ENCODE data around the gene YTHDF1.
"Not testable (repeated sequence)": the region's sequence is repeated elsewhere in the genome, so short reads cannot be mapped to it uniquely, and the experiment has no call there.

YTHDF1 gene

GRCh38 chr20:63171991-63172390 is 43.9 kb downstream of the YTHDF1 start:
- DNase-seq (ENCODE audit: low read depth in 2 of 2): no peak

- DNase-seq (ENCODE audit: low read depth in 2 of 2): no peak
Measured at GRCh38 chr20:63169681-63170080, 46.2 kb downstream of the YTHDF1 start.

- DNase-seq (ENCODE audit: low read depth in 2 of 2): no peak
Measured at GRCh38 chr20:63168861-63169260, 47.1 kb downstream of the YTHDF1 start.

DNA sequence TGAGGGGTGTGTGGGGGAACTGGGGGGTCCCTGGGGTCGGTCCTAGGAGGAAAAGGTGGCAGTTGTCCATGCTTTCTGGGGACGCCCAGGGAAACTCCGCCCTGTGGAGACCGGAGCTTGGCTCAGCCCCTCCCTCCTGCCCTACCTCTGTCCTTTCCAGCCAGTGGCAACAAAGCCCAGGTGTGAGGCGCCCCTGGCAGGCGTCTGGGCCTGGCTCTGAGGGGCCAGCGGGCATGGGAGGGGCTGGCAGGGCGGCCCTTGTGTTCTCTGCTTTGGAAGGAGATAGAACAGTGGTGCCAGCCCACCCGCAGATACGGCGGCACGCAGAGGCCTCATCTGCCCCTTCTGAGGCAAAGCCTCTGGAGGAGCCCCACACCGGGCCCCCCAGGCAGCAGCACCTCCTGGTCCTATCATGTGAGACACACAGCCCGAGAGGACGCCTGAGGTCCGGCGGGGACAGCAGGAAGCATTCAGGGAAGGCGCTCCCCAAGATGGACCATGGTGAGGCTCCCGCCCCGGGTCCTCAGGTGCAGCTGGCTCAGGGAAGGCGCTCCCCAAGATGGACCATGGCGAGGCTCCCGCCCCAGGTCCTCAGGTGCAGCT is 47.9 kb downstream of the YTHDF1 start:
- DNase-seq (ENCODE audit: low read depth in 2 of 2): no peak

DNA sequence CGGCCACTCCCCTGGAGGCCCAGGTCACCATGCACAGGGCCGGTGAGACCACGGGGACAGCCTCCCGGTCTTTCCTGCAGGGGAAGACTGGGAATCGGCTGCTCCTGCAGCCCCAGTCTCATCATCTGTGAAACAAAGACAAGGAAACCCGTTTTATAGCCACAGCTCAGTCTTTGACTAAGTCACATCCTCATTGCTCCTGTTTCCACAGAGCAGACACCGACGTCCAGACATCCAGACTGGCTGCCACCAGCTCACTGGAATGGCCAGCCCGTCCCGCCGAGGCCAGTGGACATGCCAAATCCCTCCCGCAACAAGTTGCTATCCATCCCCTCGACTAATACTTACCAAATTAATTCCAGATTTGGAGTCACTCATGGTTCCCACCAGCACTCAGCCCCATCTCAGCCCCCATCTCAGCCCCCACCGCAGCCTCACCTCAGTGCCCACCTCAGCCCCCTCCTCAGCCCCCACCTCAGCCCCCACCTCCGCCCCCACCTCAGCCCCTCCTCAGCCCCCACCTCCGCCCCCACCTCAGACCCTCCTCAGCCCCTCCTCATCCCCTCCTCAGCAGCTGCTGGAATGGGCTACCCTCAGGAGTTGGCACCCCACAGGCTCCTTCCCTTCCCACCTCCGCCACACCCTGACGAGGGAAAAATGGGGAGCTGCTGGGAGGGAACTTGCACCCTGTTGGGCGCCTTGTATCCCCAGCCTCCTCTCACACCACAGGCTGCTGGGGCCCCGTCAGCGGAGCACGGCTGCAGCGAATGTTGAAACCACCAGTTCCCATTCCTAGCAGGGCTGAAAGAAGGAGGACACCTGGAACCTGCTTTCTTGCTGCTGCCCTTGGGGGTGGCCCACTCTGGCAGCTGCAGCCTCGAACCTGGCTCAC is 48.7 kb downstream of the YTHDF1 start:
- no peak for DNase-seq (ENCODE audit: low read depth in 2 of 2)

DNA sequence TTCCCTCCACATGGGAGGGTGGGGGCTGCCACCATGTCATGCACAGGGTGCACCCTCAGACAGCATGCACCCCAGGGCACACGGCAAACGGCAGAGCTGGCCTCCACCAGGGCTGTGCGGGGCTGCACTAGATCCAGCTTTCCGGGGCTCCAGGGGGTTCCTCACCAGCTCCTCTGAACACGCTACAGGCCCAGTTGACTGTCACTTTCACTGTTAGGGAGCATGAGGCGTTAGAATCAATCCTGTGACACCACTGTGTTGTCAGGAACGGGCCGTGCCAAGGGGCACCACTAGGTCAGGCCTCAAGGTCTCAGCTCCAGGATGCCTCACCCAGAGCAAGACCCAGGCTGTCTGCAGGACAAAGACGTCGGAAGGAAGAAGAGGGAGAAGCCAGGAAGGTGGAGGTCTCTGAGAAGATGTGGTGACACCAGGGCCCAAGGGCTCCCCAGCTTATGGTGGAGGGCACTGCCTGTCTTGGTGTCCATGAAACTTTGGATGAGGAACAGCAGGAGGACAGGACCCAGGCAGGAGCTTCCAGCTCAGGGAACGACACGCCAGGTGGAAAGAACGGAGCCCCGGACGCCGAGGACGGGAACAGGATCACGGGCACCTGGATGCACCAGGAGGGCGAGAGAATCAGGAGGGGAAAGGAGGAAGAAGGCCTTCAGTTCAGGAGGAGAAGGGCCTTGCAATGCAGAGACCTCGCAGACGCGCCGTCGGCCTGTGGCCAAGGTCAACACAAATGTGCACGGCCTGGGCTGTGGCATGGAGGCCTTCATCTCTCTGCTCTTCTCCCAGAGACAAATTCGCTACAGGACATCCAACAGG is 49.5 kb downstream of the YTHDF1 start:
- DNase-seq (ENCODE audit: low read depth in 2 of 2): no peak

- no peak for DNase-seq (ENCODE audit: low read depth in 2 of 2)
Measured at GRCh38 chr20:63165356-63166192, 50.4 kb downstream of the YTHDF1 start.

DNA sequence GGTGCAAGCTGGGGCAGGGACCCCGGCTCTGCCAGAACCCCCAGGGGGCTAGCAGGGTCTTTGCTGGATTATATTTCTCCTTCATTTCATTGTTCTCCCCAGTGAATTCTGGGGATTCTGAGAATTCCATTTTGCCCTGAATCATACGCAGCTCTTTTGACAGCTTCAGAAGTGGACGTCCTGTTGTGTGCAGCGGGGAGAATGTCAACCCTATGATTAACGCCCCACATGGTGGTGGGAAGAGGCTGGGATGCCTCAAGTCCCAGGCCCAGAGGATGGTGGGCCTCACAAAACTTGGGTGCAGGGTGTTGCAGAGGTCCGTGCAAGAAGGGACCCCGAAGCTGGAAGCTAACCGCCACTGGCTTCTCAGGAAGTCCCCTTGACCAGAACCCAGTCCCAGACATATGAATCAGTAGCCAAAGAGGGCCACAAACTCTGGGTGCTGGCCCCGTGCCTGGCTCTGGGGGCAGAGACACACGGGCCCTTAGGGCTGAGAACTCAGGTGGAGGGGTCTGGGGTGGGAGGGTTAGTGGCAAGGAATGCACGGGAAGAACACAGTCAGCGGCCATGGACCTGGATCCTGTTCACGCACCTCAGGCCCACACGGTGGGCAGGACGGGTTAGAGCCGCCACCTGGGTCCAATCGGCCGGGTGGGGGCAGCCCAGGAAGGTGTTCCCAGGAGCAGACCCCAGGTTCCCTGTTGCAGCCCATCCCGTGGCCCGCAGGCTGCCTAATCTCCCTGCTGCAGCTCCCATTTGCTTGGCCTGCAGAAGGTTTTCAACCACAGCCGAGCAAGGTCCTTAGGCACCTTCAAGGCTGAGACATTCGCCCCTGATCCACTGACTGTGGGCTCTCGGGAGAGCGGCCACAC is 51.2 kb downstream of the YTHDF1 start:
- DNase-seq (ENCODE audit: low read depth in 2 of 2): no peak

GRCh38 chr20:63163596-63164483 is 52.1 kb downstream of the YTHDF1 start:
- no peak for DNase-seq (ENCODE audit: low read depth in 2 of 2)

- no peak for DNase-seq (ENCODE audit: low read depth in 2 of 2)
Measured at GRCh38 chr20:63163171-63163570, 52.8 kb downstream of the YTHDF1 start.

DNA sequence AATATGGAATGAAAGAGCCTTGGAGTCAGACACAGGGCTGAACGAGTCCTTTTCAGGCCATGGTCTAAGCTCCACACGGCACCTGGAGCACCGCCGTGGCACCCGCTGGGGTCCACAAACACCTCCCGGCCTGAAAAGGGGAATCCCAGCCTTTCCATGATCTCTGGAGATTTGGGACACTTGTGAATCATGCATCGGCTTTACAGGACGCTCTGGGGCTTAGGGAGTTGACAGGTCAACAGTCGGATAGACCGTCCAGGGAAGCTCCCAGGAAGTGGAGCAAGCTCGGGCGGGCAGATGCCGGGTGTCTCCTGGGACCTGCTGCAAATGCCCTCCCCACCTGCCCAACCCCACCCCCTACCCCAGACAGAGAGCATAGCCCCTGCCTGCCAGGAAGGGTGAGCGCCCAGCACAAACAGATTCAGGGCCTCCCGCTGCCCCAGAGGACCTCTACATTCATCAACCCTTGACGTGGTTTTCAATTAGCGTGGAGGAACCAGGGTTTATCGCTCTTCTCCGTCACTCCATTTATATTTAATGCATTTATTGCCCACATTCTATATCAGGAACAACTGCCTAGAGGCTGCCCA is 53.6 kb downstream of the YTHDF1 start:
- no peak for DNase-seq (ENCODE audit: low read depth in 2 of 2)

DNA sequence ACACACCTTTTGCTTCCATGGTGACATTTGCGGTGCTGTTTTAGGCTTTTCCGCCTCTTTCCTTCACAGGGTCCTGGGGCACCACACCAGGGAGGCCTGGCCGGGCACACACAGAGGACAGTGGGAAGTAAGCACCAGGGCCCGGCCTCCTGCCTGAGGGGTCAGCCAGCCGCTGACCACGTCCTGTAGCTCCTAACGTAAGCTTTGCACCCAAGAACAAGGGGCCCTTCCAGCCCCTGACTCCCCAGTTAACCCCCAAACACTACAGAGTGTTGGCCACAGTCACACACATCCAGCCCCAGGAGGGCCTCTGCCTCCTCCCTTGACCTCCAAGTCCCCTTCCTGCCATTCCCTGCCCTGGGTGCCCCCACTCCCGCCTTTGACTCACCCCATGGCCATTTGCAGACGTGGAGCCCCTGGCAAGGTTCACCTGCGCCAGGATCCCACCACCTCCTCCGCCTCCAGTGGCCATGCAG is 54.7 kb downstream of the YTHDF1 start:
- no peak for DNase-seq (ENCODE audit: low read depth in 2 of 2)

DNA sequence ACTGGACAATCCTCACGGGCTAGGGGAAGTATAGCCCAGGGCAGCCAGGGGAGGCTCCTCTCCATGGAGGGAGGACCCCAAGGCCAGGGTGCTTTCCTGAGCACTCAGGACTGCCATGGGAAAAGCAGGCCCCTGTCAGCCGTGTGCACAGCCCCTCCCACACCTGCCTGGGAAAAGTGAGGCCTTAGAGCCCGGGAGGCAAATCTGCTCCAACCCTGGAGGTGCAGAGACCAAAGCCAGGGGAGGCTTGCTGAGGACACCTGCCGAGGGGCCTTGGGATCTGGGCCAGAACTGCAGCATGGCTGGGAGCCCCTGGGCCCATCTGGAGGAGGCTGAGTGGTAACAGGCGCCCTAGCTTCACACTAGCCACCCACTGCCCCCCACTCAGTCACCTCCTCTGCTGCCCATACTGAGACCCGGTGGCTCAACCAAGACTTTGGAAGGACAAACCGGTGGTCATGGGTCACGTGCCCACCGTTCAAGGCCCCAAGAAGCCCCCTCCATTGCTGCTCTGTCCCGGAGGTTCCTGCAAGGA is 55.2 kb downstream of the YTHDF1 start:
- no peak for DNase-seq (ENCODE audit: low read depth in 2 of 2)

DNA sequence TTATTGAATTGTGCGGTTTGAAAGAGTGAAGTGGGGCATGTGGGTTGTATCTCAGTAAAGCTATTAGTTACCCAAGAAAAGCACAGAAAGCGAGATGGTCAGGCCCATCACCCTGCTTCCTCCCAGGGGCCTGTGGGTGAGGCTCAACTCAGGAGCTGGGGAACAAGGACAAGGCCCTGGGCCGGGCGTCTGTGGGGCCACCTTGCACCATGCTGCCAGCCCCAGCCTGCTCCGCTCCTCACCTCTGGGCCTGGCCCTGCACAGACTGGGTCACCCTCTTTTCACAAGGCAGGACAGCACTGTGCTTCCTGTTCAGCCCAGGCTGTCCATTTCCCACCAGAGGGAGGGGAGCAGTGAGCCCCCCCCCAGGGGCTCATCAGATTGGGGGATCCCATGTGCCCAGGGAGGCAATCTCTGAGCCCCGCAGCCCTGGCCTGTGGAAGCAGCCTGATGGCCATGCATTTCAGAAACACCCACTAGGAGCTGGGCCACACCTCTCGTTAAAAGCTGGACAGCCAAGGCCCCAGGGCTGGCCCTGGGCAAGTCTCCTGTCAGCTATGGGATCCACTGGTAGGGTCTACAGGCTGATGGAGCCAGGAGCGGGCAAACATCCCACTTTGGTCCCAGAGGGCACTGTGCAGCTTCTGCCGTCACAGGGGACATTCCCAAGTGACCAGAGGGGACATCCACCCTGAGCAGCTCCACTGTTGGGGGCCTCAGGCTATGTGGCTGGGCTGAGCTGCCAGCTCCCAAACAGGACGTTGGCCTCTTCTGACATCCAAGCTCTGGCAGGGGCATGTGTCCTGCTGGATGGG is 55.9 kb downstream of the YTHDF1 start:
- DNase-seq (ENCODE audit: low read depth in 2 of 2): no peak

DNA sequence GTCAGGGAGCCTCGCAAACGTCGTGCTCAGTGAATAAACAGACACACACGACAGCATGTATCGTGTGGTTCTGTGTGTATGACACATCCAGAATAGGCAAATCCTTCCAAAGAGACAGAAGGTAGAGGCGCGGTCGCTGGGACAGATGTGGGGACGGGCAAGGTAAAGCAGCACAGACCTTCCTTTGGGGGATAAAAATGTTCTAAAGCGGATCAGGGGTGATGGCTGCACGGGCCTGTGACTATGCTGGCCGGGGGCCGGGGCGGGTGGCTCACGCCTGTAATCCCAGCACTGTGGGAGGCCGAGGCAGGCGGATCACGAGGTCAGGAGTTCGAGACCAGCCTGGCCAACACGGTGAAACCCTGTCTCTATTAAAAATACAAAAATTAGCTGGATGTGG is 56.7 kb downstream of the YTHDF1 start:
- not testable (repeated sequence) for DNase-seq (ENCODE audit: low read depth in 2 of 2)

DNA sequence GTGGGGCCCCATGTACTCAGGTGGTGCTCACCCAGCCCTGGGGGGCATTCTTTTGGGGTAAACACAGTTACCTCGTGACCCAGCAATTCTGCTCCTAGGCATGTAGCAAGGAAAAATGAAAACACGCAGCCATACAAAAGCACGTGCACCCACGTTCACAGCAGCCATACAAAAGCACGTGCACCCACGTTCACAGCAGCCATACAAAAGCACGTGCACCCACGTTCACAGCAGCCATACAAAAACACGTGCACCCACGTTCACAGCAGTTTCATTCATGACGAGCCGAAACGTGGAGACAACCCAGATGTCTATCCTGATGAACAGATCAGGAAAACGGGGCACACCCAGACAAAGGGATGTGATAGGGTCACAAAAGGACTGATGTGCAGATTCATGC is 57.1 kb downstream of the YTHDF1 start:
- no peak for DNase-seq (ENCODE audit: low read depth in 2 of 2)

GRCh38 chr20:63158352-63158751 is 57.6 kb downstream of the YTHDF1 start:
- no peak for DNase-seq (ENCODE audit: low read depth in 2 of 2)

GRCh38 chr20:63157431-63157830 is 58.5 kb downstream of the YTHDF1 start:
- DNase-seq (ENCODE audit: low read depth in 2 of 2): not testable (repeated sequence)
